Activated naive CD4-positive, alpha-beta T cell treated with Interleukin-2 at 50 U/mL for 16 hours (primary cell): Measurements from ENCODE around the gene SELENOM.
"Not testable (repeated sequence)": the region's sequence is repeated elsewhere in the genome, so short reads cannot be mapped to it uniquely, and the experiment has no call there.

Experiments used
- DNase-seq: peaks from one replicate; pipeline ENCODE4 v3.0.0-alpha.2; 2020

The SELENOM gene

DNA sequence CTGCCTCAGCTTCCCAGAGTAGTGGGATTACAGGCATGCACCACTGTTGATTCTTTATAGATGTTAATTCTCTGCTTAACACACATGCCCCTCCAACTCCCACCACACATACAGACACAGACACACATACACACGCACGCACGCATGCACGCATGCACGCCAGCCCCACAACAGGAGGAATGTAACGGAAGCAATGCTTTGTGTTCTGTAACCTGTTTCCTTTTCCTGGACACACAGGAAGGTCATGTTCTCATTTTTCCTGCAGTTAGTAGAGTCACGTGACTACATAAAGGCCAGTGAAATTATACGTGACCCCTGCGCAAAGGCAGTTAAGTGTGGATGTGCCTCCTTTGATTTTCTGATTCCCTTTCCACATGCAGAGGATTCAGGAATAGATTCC is 34.2 kb downstream of the SELENOM start:
- DNase-seq, result not testable (repeated sequence)

- not testable (repeated sequence) for DNase-seq
Observed at GRCh38 chr22:31069691-31070314, 37.6 kb downstream of the SELENOM start.

DNA sequence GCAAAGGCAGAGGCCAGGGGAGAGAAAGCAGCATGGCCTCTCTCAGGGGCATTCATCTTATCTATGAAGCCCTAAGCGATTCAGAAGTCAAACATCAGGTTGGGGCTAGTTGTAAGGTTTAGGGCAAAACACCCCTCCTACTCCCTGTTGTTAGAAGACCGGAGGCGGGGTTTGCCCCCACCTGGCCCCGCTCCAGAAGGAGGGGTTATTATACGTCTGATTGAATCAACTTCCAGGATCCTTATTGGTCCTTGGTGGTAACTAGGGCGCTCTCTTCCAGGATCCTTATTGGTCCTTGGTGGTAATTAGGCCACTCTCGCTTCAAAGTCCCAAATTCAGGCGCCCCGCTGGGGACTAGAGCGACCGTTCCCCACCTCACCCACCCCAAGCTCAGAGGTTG is 38.4 kb downstream of the SELENOM start:
- no peak for DNase-seq

DNA sequence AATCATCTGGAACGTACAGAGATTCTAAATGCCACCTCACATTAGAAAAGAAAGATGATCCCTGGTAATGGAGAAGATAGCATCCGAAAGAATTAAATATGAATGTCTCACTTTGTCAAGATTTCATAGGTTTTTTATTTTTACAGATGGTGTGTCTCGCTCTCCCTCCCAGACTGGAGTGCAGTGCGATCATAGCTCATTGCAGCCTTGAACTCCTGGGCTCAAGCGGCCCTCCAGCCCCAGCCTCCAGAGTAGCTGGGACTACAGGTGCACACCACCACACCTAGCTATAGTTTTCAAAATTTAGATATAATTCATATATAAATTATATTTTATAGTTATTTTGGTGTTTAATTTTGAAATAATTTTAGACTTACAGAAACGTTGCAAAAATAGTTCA is 43.0 kb downstream of the SELENOM start:
- no peak for DNase-seq

DNA sequence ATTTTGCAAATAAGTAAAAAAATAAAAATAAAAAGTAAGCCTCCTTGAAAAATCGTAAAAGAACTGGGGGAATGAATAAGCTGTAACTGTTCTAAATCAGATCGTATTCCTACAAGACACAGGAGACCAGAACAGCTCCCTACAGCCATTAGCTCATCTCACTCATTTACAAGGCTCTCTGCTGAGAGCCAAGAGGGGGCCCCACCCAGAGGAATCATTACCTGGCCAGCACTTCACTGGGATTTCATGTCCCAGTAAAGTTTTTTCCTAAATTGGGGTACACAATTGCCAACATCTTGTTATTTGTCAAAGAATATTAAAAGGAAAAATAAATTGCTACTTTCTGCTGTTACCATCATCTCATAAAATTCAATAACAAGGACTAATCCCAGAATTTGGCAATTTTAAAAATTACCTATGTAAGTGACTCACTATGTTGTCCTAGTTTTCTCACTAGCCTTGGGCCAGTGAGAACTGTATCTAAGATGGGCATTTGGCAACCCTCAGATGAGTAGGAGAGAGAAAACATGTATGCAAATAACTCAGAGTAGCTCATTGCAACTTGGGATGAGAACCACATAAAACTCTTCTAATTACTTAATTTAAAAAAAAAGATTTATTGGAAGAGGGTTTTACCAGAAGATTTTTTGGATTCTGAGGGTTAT is 44.7 kb downstream of the SELENOM start:
- DNase-seq, result no peak

DNA sequence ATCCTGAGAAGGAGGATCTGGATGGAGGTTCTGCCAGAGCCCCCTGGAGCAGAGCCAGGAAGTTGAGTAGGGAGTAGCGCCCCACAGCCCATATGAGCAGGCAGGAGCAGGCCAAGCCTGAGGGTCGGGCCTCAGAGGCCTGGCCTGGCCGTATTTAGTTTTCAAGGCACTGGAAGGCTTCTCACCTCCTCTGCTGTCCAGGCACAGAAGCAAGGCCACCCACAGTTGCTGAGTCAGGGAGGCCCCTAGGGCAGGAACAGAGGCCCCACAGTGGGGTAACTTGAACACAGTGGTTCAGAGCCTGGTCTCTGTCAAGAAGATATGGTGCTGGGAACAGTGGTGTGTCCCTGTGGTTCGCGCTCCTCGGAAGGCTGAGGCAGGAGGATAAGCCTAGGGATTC is 47.7 kb downstream of the SELENOM start:
- not testable (repeated sequence) for DNase-seq

DNA sequence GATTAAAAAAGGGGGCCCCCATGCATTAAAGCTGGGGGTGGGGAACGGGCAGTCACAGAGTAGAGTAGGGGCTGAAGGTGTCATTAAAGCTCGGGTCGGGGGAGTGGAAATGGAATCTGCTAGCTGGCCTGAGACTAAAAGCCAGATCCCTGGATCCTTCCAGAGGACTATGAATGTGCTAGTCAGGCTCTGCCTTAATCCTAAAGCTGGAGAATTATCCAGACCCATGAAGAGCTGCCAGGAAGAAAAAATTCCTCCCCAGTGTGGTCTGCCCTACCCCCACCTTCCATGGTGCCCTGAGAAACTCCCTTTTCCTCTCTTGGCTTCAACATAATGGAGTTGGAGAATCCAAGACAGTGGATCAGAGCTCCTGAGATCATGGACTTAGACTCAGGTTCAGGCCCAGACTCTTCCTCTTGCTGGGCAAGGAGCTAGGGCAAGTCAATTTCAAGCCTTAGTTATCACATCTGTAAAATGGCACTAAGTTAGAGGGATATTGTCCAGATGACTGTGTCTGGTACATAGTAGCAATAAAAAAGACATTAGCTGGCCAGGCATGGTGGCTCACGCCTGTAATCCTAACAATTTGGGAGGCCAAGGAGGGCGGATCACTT is 50.3 kb downstream of the SELENOM start:
- no peak for DNase-seq

DNA sequence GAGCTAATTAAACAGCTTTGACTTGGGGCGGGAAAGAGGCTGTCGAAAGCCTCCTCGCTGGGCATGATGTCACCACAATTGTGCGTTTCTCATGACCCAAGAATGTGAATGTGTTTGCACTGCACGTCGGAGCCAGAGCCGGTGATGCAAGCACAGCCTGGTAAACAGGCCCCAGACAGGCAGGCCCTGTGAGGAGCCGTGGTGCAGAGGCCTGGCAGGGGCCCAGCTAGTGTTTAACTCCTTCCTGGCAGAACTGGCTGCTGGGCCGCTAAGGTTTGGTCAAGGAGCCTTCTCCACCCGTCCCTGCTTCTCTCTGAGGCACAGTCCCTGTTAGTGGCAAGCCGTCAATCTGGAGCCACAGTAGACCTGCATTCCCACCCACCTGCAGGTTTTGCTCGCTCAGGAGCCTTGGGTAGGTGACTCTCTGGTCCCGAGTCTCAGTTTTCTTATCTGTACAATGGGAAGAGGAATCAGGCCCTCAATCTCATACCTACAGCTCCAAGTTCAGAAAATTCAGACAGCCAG is 51.7 kb downstream of the SELENOM start:
- no peak for DNase-seq

DNA sequence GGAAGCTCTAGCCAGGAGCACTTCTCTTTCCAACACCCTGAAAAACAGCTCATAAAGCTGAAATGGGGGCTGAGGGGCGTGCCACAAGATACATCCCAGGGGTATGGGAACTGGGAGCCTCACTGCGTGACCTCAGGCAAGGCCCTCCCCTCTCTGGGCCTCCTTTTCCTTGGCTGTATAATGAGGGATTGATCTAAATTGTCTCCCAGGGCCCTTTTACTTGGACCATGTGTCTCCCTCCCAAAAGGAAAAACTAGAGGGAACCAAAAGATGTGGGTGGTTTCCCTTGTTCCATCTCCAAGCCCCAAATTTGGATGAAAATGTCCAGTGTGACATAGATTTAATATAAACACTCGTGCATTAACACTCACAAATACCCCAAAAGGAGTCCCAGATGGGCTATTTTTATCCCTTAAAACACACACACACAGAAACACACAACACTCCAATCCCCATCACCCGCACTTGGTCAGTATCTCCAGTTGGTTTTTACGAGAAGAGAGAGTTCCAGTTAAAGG is 52.2 kb downstream of the SELENOM start:
- DNase-seq, result no peak
